ENCODE results near the gene FBXO46.

GRCh38 chr19:45705710-45706415 lies 24.8 kb downstream of the FBXO46 start:
- TF ChIP-seq CTCF (IDR thresholded peaks at IDR 0.05; ENCODE audit: low read depth, low read length, poor library complexity, severe bottlenecking) (no peak), EZH2phosphoT487 (IDR thresholded peaks at IDR 0.05; ENCODE audit: borderline replicate concordance, low read length) (no peak)
